ENCODE results near the gene SLC6A6.
"Not testable (repeated sequence)": the region's sequence is repeated elsewhere in the genome, so short reads cannot be mapped to it uniquely, and the experiment has no call there.

Gene SLC6A6

GRCh38 chr3:14512281-14512941 is 110.0 kb downstream of the SLC6A6 start:
- DNase-seq (ENCODE audit: extremely low read depth, low read depth) = no peak
- no peak for TF ChIP-seq CTCF (IDR thresholded peaks at IDR 0.05; ENCODE audit: low read depth, low read length, missing control alignments)
- H3K4me3 ChIP-seq (replicated peaks; ENCODE audit: low read depth, low read length) = no peak overlapping the region

DNA sequence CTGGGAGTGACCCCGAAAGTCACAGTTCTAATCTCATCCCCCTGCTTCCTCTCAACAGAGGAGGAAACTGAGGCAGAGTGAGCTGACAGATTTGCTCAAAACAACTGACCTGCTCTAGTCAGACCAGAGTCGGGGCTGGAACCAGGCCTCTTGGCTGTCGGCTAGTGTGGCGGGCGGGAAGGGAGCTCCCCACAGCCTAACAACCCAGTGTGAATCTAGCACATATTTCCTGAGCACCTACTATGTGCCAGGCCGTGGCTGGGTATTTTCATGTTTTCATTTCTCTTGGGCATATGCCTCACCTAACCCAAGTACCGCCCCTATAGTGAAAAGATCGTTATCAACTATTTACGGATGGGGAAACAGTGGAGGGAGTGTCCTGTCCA is 110.5 kb downstream of the SLC6A6 start:
- no peak for DNase-seq (ENCODE audit: extremely low read depth, low read depth)
- no peak overlapping the region for H3K4me3 ChIP-seq (replicated peaks; ENCODE audit: low read depth, low read length)
- TF ChIP-seq CTCF (IDR thresholded peaks at IDR 0.05; ENCODE audit: low read depth, low read length, missing control alignments) = no peak

DNA sequence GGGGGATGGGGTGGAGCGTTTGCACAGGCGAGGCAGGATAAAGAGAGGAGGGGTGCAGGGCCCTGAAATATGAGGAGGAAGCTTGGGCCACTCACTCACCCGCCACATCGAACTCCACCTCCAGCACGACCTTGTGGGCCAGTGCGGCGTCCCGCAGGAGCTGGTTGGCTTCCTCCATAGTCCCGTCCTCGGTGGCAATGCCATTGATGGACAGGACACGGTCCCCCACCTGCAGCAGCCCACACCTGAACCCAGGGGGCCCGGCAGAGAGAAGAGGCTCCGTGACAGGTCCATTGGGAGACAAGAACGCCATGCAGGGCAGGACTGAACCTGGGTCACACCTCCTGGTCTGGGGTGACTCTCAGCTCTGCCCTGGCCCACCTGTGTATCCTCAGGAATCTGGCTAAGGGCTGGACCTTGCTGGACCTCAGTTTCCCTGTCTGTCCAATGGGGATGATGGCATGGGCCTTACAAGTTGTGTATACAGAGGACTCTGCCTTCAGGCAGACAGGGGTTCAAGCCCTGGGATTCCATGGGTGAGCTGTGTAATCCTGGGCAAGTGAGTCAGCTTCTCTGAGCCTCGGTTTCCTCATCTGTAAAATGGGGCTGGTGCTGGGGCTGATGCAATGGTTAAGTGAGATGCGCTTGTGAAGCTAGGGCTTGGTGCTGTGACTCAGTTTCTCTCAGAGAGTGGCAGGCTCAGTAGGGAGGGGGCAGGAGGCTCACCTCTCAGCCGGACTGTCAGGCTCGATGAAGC is 111.3 kb downstream of the SLC6A6 start:
- DNase-seq (ENCODE audit: extremely low read depth, low read depth) = no peak
- no peak overlapping the region for H3K4me3 ChIP-seq (replicated peaks; ENCODE audit: low read depth, low read length)
- TF ChIP-seq CTCF (IDR thresholded peaks at IDR 0.05; ENCODE audit: low read depth, low read length, missing control alignments) = no peak

GRCh38 chr3:14514323-14514720 is 111.9 kb downstream of the SLC6A6 start:
- no peak for DNase-seq (ENCODE audit: extremely low read depth, low read depth)
- H3K4me3 ChIP-seq (replicated peaks; ENCODE audit: low read depth, low read length) = no peak overlapping the region
- TF ChIP-seq CTCF (IDR thresholded peaks at IDR 0.05; ENCODE audit: low read depth, low read length, missing control alignments) = no peak

DNA sequence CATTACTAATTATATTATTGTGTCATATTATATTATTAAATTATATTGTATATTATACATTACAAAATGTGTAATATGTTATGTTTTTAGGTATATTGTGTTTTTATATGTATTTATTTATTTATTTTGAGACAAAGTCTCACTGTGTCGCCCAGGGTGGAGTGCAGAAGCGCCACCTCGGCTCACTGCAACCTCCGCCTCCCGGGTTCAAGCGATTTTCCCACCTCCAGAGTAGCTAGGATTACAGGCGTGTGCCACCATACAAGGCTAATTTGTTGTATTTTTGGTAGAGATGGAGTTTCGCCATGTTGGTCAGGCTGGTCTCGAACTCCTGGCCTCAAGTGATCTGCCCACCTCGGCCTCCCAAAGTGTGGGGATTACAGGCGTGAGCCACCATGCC is 113.1 kb downstream of the SLC6A6 start:
- not testable (repeated sequence) for H3K4me3 ChIP-seq (replicated peaks; ENCODE audit: low read depth, low read length); DNase-seq (ENCODE audit: extremely low read depth, low read depth)

- no peak overlapping the region for H3K4me3 ChIP-seq (replicated peaks; ENCODE audit: low read depth, low read length)
- TF ChIP-seq CTCF (IDR thresholded peaks at IDR 0.05; ENCODE audit: low read depth, low read length, missing control alignments) = no peak
- DNase-seq (ENCODE audit: extremely low read depth, low read depth) = no peak
These were observed 114.4 kb downstream of the SLC6A6 start for GRCh38 chr3:14516738-14517345.
